Fibroblast of villous mesenchyme (primary cell): Measurements from ENCODE around the gene C12orf57. TPM values are rescaled to one million over a fixed set of nuclear protein-coding genes. Genes with fewer than 3 reads are reported as not detected.

Source experiments
- DNase-seq: peaks from one replicate; pipeline ENCODE4 v3.0.0-alpha.2; 2010; ENCODE audit warnings: low read depth
- H3K4me3 ChIP-seq: 2 replicates; pipeline ENCODE4 v1.5.1; 2011; ENCODE audit warnings: low read depth, mild to moderate bottlenecking, low read length
- total RNA-seq: library from RNA; depleted of rRNA; stranded (reverse); fragments of >200 nt; gene quantifications from 2 replicates; pipeline ENCODE4 v1.2.3, GENCODE V29; 2012
- TF ChIP-seq, protein P1 (sequence below): IDR thresholded peaks from 2 replicates; pipeline ENCODE4 v1.5.1; 2012; ENCODE audit warnings: low read depth, mild to moderate bottlenecking, low read length; ENCODE audit not compliant: insufficient read depth

C12orf57 gene
- total RNA-seq, 1 donor, result 96.7 TPM

GRCh38 chr12:6959805-6960592 lies 16.2 kb downstream of the C12orf57 start:
- TF ChIP-seq, protein P1, sequence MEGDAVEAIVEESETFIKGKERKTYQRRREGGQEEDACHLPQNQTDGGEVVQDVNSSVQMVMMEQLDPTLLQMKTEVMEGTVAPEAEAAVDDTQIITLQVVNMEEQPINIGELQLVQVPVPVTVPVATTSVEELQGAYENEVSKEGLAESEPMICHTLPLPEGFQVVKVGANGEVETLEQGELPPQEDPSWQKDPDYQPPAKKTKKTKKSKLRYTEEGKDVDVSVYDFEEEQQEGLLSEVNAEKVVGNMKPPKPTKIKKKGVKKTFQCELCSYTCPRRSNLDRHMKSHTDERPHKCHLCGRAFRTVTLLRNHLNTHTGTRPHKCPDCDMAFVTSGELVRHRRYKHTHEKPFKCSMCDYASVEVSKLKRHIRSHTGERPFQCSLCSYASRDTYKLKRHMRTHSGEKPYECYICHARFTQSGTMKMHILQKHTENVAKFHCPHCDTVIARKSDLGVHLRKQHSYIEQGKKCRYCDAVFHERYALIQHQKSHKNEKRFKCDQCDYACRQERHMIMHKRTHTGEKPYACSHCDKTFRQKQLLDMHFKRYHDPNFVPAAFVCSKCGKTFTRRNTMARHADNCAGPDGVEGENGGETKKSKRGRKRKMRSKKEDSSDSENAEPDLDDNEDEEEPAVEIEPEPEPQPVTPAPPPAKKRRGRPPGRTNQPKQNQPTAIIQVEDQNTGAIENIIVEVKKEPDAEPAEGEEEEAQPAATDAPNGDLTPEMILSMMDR, result no peak
- no peak for DNase-seq
- H3K4me3 ChIP-seq, result no peak overlapping the region

DNA sequence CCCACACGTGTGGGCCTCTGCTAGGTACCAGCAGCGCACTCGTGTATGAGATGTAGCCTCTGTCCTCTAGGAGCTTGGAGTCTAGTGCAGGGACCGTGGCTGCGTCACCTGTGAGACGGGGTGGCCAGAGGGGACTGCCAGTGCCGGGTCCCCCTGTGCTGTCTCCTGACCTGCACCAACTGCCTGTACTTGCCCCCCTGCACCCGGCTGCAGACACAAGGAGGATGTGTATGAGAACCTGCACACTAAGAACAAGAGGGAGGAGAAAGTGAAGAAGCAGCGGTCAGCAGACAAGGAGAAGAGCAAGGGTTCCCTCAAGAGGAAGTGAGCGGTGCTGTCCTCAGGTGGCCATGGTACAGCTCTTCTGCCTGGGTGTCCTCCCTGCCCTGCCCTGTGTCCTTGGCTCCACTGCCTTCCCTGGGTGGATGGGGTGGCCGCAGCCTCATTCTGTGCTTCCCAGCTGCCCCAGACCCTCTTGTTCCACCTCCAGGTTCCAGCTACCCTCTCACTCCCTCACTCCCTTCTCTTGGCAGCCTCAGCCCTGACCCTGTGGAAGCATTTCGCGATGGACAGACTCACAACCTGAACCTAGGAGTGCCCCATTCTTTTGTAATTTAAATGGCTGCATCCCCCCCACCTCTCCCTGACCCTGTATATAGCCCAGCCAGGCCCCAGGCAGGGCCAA lies 16.9 kb downstream of the C12orf57 start:
- peak; percentile 36 for DNase-seq
- peak overlapping the region; percentile 39 for H3K4me3 ChIP-seq
- TF ChIP-seq, protein P1, result peak; percentile 32

DNA sequence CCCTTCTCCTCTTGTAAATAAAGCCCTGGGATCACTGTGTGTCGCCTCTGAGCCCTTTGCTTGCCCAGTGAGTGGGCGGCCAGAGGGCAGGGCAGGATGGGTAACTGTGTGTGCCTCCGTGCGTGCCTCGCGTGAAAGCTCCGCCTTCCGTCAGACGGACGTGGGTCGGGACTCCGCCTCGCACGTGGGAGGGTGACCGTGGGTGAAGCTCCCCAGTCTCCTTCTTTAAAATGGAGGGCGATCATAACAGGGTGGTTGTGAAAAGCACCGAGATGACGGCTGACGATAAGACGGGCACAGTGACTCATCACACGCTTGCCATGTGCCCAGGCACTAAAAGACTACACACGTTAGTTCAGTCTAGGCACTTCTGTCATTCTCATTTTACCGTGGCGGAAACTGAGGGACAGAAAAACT lies 17.5 kb downstream of the C12orf57 start:
- TF ChIP-seq, protein P1, result no peak
- H3K4me3 ChIP-seq, result peak overlapping the region; percentile 39
- peak; percentile 78 for DNase-seq

- peak; percentile 81 for DNase-seq
- TF ChIP-seq, protein P1, result peak; percentile 61
- peak overlapping the region; percentile 39 for H3K4me3 ChIP-seq
Measured at GRCh38 chr12:6961695-6962284, 18.0 kb downstream of the C12orf57 start.

GRCh38 chr12:6962285-6963015 lies 18.6 kb downstream of the C12orf57 start:
- H3K4me3 ChIP-seq, result no peak overlapping the region
- no peak for DNase-seq
- TF ChIP-seq, protein P1, result no peak

DNA sequence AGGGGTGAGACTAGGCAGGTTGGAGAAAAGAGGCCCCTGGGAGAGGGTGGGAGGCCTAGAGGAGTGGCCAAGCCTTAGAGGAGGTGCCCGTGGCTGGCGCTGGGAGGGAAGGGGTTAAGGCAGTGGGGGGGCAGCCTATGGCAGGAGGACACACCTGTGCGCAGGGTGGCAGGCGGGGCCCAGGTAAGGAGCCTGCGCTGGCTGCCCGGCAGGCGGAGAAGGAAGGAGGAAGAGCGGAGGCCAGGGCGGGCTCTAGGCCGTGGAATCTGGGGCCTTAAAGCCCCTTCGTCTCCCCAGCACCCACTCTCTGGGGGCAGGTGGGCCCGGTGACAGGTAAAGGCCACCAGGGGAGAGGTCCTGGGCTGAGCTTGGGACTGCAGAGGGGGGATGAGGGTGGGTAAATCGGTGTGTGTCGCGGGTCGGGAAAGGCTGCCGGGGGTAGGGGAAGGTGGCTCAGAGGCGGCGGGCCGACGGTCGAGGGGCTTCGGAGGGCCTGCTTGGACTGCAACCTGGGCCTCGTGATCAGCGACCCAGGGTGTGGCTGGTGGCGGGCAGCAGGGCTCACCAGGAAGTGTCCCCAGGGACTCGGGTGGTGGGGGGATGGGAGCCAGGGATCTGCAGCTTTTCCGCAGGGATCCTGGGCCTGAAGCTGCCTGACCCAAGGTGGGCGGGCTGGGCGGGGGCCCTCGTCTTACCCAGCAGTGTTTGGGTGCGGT lies 19.4 kb downstream of the C12orf57 start:
- no peak overlapping the region for H3K4me3 ChIP-seq
- DNase-seq, result no peak
- TF ChIP-seq, protein P1, result no peak
